A549 treated with ZK216348 at 1 μM for 4 hours (cell line): ENCODE measurements around the gene ADCYAP1R1. TPM values are rescaled to one million over a fixed set of nuclear protein-coding genes. Genes with fewer than 3 reads are reported as not detected.

ENCODE experiments used
- total RNA-seq: library from RNA; stranded (reverse); fragments of 200-300 nt; extraction: Qiagen RNA extraction; gene quantifications from 5 replicates; pipeline ENCODE4 v1.2.3, GENCODE V29; 2022; ENCODE audit warnings: low read depth

The ADCYAP1R1 gene
- 0.04 to 0.14 TPM (median 0.04 TPM) in 3 of 5 replicates, not detected in the others for total RNA-seq

DNA sequence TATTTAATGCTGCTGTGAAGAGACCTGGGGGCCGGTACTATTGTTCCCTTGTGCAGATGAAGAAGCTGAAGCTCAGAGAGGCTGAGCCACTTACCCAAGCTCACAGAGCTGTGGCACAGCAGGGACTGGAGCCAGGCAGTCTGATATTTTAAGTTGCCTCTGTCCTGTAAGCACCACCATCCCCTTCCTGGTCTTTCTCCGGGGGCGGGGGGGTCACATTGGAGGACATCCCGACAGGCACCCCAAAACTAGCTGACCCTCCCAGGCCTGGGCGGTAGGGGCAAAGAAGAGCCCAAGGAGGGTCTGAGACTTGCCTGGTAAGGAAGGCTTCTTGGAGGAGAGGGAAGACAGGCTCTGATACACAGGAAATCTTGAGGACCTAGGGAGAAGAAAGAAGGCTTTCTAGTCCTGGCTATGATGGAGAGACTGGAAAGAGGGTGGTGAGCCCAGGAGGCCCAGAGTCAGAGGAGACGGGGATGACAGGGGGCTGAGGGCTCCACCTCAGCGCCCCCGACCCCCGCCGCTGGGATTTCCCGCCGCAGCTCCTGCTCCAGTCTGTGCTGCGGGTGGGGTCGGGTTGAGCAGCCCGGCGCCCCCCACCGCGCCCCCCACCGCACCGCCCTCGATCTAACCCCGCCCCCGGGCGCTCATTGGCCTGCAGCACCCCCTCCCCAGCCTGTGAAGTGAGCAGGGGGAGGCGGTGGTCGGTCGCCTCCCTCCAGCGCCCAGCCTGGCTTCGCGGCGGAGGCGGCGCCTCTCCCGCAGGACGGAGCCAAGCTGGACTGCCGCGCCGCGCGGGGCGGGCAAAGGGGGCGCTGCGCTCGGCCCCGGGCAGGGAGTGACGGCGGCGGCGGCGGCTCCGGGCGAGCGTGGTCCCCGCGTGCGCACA lies at the start of gene ADCYAP1R1:
Gene ADCYAP1R1 (plus strand): TSS at position 711 of the 889 bp plus-strand sequence. CDS start 10,957 bp downstream, outside the sequence.

Other genes starting within 250 kb of the ADCYAP1R1 start
- gene AQP1, start 140.5 kb upstream of the ADCYAP1R1 start, total RNA-seq, result 0.35 to 0.87 TPM (median 0.46 TPM) in 5 replicates
- gene GHRHR, start 88.4 kb upstream of the ADCYAP1R1 start, total RNA-seq, result not detected in 5 replicates